SU-DHL-6 (cell line): ENCODE data around the gene NHSL2.

Experiments
- H2AFZ ChIP-seq: fragments of 200-600 bp; sonication (generic); 2 replicates; pipeline ENCODE4 v1.6.1; 2014; ENCODE audit warnings: low read depth, mild to moderate bottlenecking, moderate library complexity, mixed read lengths, antibody characterized with exemption, low read length; ENCODE audit not compliant: severe bottlenecking
- H3F3A ChIP-seq: fragments of 200-600 bp; shearing (Covaris generic); 2 replicates; pipeline ENCODE4 v1.6.0; 2016; ENCODE audit warnings: antibody characterized with exemption, mild to moderate bottlenecking; ENCODE audit not compliant: insufficient read depth
- H3K27ac ChIP-seq: fragments of 200-600 bp; sonication (generic); 2 replicates; pipeline ENCODE4 v1.5.1; 2016; ENCODE audit warnings: low read depth, mild to moderate bottlenecking, low read length, moderate library complexity, mixed read lengths
- H3K27me3 ChIP-seq: fragments of 200-600 bp; sonication (generic), shearing (Covaris generic); 2 replicates; pipeline ENCODE4 v1.6.0; 2014; ENCODE audit warnings: mild to moderate bottlenecking, low read length
- H3K36me3 ChIP-seq: fragments of 200-600 bp; sonication (generic); 2 replicates; pipeline ENCODE4 v1.6.1; 2014; ENCODE audit warnings: mild to moderate bottlenecking, low read length, mixed read lengths
- H3K4me2 ChIP-seq: fragments of 300-600, 200-600 bp; shearing (Covaris generic), sonication (generic); 2 replicates; pipeline ENCODE4 v1.6.0; 2014; ENCODE audit warnings: low read length, low read depth, mild to moderate bottlenecking; ENCODE audit not compliant: poor library complexity, severe bottlenecking
- H3K4me3 ChIP-seq: fragments of 200-600 bp; sonication (generic); 2 replicates; pipeline ENCODE4 v1.5.1; 2014; ENCODE audit warnings: antibody characterized with exemption, low read length, mild to moderate bottlenecking, mixed read lengths; ENCODE audit not compliant: insufficient read depth, poor library complexity, severe bottlenecking
- H3K79me2 ChIP-seq: fragments of 200-600 bp; sonication (generic); 2 replicates; pipeline ENCODE4 v1.6.1; 2014; ENCODE audit warnings: mild to moderate bottlenecking, low read length, moderate library complexity; ENCODE audit not compliant: insufficient read depth
- H3K9ac ChIP-seq: fragments of 200-600 bp; sonication (generic); 2 replicates; pipeline ENCODE4 v1.7.0; 2014; ENCODE audit warnings: mild to moderate bottlenecking, low read length
- H3K9me2 ChIP-seq: fragments of 200-600 bp; sonication (generic); replicated peaks from 2 replicates; pipeline ENCODE4 v1.6.1; 2014; ENCODE audit warnings: low read length; ENCODE audit not compliant: insufficient read depth
- H3K9me3 ChIP-seq: fragments of 200-600 bp; sonication (generic); 2 replicates; pipeline ENCODE4 v1.6.1; 2014; ENCODE audit warnings: low read length, mixed read lengths; ENCODE audit not compliant: insufficient read depth
- H4K20me1 ChIP-seq: fragments of 200-600 bp; sonication (generic); 2 replicates; pipeline ENCODE4 v1.6.1; 2014; ENCODE audit warnings: low read depth, mild to moderate bottlenecking, antibody characterized with exemption, low read length, moderate library complexity, mixed read lengths
- EZH2phosphoT487 ChIP-seq: fragments of 200-600 bp; sonication (generic), shearing (Covaris generic); conservative IDR thresholded peaks from 2 replicates; pipeline ENCODE4 v1.6.1; 2018; ENCODE audit warnings: mild to moderate bottlenecking, antibody characterized with exemption, low read length, moderate library complexity, mixed read lengths
- TF ChIP-seq, protein P1 (sequence below): fragments of 200-600 bp; sonication (generic); IDR thresholded peaks from one replicate; pipeline ENCODE4 v1.5.1; 2017; ENCODE audit warnings: antibody characterized with exemption, mild to moderate bottlenecking, low read length, moderate library complexity; ENCODE audit not compliant: insufficient read depth, poor library complexity, severe bottlenecking

The NHSL2 gene

DNA sequence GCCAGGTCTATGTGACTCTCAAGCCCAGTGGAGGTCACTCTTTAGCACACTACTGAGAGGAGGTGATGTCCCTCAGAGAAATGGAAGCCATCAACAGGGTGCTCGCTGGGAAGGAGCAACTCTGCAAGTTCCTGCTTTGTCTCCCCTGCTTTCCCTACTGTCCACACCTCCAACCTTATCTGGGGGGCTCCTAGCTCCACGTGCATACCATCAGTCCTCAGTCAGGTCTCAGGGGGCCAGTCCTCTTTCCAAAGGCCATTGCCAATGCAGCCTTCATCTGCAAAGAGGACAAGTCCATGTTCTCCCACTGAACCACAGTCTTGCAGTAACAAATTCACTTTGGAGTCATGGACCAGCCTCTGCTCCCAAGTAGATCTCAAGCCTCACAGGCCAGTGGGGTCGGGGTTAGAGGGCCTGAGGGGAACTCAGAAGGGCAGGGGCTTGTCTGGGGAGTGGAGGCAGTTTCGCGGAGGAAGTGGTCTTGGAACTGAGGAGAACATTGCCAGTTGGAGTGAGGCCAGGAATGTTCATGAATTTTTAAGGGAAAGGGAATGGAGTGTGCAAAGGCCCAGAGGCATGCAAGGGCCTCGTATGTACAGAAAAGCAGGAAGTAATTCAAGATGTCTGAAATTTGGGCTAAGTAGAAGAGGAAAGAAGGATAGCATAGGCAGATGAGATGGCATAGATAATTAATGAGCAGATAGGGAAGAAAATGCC lies 212.1 kb downstream of the NHSL2 start:
- no peak overlapping the region for H3K4me2 ChIP-seq

DNA sequence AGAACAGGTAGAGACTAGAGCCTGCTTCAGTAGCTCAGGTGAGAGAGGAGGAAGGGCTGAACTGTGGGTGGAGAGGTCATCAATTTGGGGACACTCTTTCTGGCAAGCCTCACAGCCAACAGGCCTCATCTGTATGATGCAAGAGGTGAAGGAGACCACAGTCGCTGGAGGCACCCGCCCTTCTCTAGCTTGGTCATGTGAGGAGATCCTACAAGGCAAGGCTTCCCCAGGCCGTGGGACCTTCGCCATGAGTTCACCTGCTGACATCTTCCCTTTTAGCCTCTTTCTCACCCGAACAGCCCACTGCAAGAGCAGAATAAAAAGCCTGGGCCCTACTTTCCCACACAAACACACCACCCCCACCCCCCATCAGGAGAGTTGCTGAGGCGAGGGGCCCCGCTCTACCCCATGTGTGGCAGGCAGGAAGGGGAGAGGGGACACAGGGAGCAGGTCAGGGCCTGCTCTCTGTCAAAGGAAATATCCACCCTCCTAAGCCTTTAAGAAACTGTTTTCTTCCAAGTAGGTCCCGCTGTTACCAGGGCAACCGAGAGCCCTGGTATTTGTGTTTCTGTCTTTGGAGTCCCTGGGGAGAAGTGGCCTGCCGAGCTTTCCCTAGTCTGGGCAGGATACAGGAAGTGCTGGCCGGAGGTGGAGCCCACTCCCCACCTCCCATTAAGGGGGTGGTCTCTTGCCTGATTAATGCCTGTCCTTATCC lies 213.0 kb downstream of the NHSL2 start:
- Histone ChIP-seq H3K27ac (no peak overlapping the region), H3K4me2 (no peak overlapping the region), H3K79me2 (no peaks in the 10 kb centered on the region), H4K20me1 (no peaks in the 10 kb centered on the region), H3K4me3 (no peak overlapping the region), H3F3A (no peaks in the 10 kb centered on the region), H2AFZ (no peak overlapping the region), H3K9me2 (no peaks in the 10 kb centered on the region), H3K27me3 (no peaks in the 10 kb centered on the region), H3K36me3 (no peaks in the 10 kb centered on the region), H3K9me3 (no peaks in the 10 kb centered on the region), H3K9ac (no peak overlapping the region)
- TF ChIP-seq, protein P1, sequence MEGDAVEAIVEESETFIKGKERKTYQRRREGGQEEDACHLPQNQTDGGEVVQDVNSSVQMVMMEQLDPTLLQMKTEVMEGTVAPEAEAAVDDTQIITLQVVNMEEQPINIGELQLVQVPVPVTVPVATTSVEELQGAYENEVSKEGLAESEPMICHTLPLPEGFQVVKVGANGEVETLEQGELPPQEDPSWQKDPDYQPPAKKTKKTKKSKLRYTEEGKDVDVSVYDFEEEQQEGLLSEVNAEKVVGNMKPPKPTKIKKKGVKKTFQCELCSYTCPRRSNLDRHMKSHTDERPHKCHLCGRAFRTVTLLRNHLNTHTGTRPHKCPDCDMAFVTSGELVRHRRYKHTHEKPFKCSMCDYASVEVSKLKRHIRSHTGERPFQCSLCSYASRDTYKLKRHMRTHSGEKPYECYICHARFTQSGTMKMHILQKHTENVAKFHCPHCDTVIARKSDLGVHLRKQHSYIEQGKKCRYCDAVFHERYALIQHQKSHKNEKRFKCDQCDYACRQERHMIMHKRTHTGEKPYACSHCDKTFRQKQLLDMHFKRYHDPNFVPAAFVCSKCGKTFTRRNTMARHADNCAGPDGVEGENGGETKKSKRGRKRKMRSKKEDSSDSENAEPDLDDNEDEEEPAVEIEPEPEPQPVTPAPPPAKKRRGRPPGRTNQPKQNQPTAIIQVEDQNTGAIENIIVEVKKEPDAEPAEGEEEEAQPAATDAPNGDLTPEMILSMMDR, result no peak
- no peak for TF ChIP-seq EZH2phosphoT487

More for the DNA sequence above, 212.1 kb downstream of the NHSL2 start:
- H3K27ac ChIP-seq, result no peak overlapping the region
- H2AFZ ChIP-seq, result no peak overlapping the region
- H3K4me3 ChIP-seq, result no peak overlapping the region
- H3K79me2 ChIP-seq, result no peaks in the 10 kb centered on the region
- H3K9me3 ChIP-seq, result no peaks in the 10 kb centered on the region
- H3K36me3 ChIP-seq, result no peaks in the 10 kb centered on the region
- H4K20me1 ChIP-seq, result no peaks in the 10 kb centered on the region
- H3K9me2 ChIP-seq, result no peaks in the 10 kb centered on the region
- H3K27me3 ChIP-seq, result no peaks in the 10 kb centered on the region
- no peaks in the 10 kb centered on the region for H3F3A ChIP-seq
- no peak overlapping the region for H3K9ac ChIP-seq
- no peak for TF ChIP-seq EZH2phosphoT487
- TF ChIP-seq, protein P1, result no peak

DNA sequence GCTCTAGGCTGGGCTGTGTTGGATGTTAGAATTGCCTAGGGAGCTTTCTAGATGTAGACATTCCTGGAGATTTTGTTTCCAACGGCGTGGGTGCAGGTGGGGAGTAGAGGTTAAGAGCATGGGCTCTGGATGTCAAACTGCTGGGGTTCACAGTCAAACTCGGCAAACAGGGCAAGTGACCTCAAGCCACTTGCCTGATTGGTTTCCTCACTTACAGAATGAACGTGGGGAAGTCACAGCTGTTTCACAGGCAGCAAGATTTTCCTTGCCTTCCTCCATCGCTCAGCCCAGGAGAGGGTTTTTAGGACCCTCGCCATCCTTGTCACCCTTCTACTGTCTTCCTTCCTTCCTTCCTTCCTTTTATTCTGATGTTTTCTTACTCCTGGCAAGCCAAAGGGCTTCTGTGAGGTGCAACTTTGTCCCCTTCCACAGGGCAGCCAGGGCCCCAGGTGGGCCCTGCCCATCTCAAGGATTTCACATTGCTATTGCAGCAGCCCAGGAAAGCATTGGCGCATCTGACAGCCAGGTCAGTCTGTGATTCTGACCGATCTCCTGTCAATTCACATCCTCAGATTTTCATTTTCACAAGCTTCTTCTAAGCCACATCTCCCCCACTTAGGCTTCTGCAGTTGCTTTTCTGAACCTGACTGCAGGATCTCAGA lies 214.0 kb downstream of the NHSL2 start:
- TF ChIP-seq EZH2phosphoT487, result no peak
- TF ChIP-seq, protein P1, result no peak
- H3K27me3 ChIP-seq, result no peaks in the 10 kb centered on the region
- no peak overlapping the region for H3K4me2 ChIP-seq
- no peaks in the 10 kb centered on the region for H3K9me2 ChIP-seq
- no peaks in the 10 kb centered on the region for H3K36me3 ChIP-seq
- H3K27ac ChIP-seq, result no peak overlapping the region
- no peaks in the 10 kb centered on the region for H3K79me2 ChIP-seq
- H3K9ac ChIP-seq, result no peak overlapping the region
- H3F3A ChIP-seq, result no peaks in the 10 kb centered on the region
- H3K9me3 ChIP-seq, result no peaks in the 10 kb centered on the region
- H3K4me3 ChIP-seq, result no peak overlapping the region
- no peak overlapping the region for H2AFZ ChIP-seq
- H4K20me1 ChIP-seq, result no peaks in the 10 kb centered on the region
